Activated T-cell treated with anti-CD3 and anti-CD28 coated beads, Interleukin-2, amount 50 U/mL, for 48 hours (primary cell): Measurements from ENCODE around the gene FECH.
"Not testable (repeated sequence)": the region's sequence is repeated elsewhere in the genome, so short reads cannot be mapped to it uniquely, and the experiment has no call there.

ENCODE experiments used
- DNase-seq, 2 experiments: peaks; one replicate each; pipeline ENCODE4 v3.0.0-alpha.2; 2020

Gene FECH

GRCh38 chr18:57527556-57528229, 58.8 kb downstream of the FECH start:
- DNase-seq, result no peak

- no peak for DNase-seq
Observed at GRCh38 chr18:57523171-57523956, 63.1 kb downstream of the FECH start.

- DNase-seq, result not testable (repeated sequence)
Observed at GRCh38 chr18:57522348-57522747, 64.2 kb downstream of the FECH start.

GRCh38 chr18:57519668-57520424, 66.7 kb downstream of the FECH start:
- no peak for DNase-seq

GRCh38 chr18:57518533-57518932, 68.0 kb downstream of the FECH start:
- DNase-seq, result no peak

- no peak for DNase-seq
Observed at GRCh38 chr18:57516056-57516455, 70.4 kb downstream of the FECH start.

GRCh38 chr18:57505231-57505630, 81.3 kb downstream of the FECH start:
- DNase-seq, result no peak

- no peak for DNase-seq
Observed at GRCh38 chr18:57502624-57503023, 83.9 kb downstream of the FECH start.

- DNase-seq, result no peak
Observed at GRCh38 chr18:57498682-57499256, 87.7 kb downstream of the FECH start.
